ENCODE measurements around the gene SRSF6.

- no peak for TF ChIP-seq CTCF (IDR thresholded peaks at IDR 0.05 in 2 of 3, conservative IDR thresholded peaks at IDR 0.05 in 1 of 3; ENCODE audit: control insufficient read depth in 2 of 3, extremely low read depth in 1 of 3, insufficient read depth in 1 of 3, low read depth in 3 of 3, low read length in 3 of 3)
- no peak for TF ChIP-seq NKRF (conservative IDR thresholded peaks at IDR 0.05)
- TF ChIP-seq RAD21 (IDR thresholded peaks at IDR 0.05; ENCODE audit: insufficient read depth, low read depth, low read length): no peak
- no peak for TF ChIP-seq ZBTB11 (CRISPR knock-in tag; IDR thresholded peaks at IDR 0.05)
- no peak for TF ChIP-seq MXI1 (IDR thresholded peaks at IDR 0.05; ENCODE audit: low read depth, low read length)
- no peak for TF ChIP-seq ETV6 (conservative IDR thresholded peaks at IDR 0.05 in 1 of 2, IDR thresholded peaks at IDR 0.05 in 1 of 2; ENCODE audit: borderline replicate concordance in 1 of 2, low read depth in 1 of 2)
- no peak for TF ChIP-seq RFX5 (IDR thresholded peaks at IDR 0.05; ENCODE audit: low read depth, low read length)
Observed at GRCh38 chr20:43461894-43462659, 4.4 kb downstream of the SRSF6 start.
